H9 (cell line): ENCODE measurements around the gene IRF4. TPM values are rescaled to one million over a fixed set of nuclear protein-coding genes. Genes with fewer than 3 reads are reported as not detected.

Experiments used
- DNase-seq: peaks from one replicate; pipeline ENCODE4 v3.0.0-alpha.2; 2017
- H2AFZ ChIP-seq: one replicate; pipeline ENCODE4 v1.6.1; 2013; ENCODE audit warnings: mild to moderate bottlenecking, low read length, control low read depth, moderate library complexity
- H2AK5ac ChIP-seq: 2 replicates; pipeline ENCODE4 v1.6.1; 2013; ENCODE audit warnings: low read length, control low read depth, mixed read lengths; ENCODE audit not compliant: insufficient read length
- H2BK120ac ChIP-seq: one replicate; pipeline ENCODE4 v1.6.1; 2013; ENCODE audit warnings: low read depth, mild to moderate bottlenecking, low read length, control low read depth, inconsistent platforms; ENCODE audit not compliant: poor library complexity, severe bottlenecking
- H2BK12ac ChIP-seq: 2 replicates; pipeline ENCODE4 v1.6.1; 2013; ENCODE audit warnings: low read length, control low read depth, mixed read lengths, low read depth; ENCODE audit not compliant: insufficient read length
- H2BK15ac ChIP-seq: 2 replicates; pipeline ENCODE4 v1.6.1; 2013; ENCODE audit warnings: low read depth, low read length, control low read depth
- H2BK20ac ChIP-seq: one replicate; pipeline ENCODE4 v1.6.1; 2013; ENCODE audit warnings: low read depth, mild to moderate bottlenecking, low read length, control low read depth, inconsistent platforms; ENCODE audit not compliant: poor library complexity, severe bottlenecking
- H2BK5ac ChIP-seq: 2 replicates; pipeline ENCODE4 v1.6.1; 2013; ENCODE audit warnings: low read length, control low read depth, mixed read lengths; ENCODE audit not compliant: insufficient read length
- H3K14ac ChIP-seq: 2 replicates; pipeline ENCODE4 v1.6.1; 2013; ENCODE audit warnings: low read length, control low read depth; ENCODE audit not compliant: insufficient read depth
- H3K18ac ChIP-seq: 2 replicates; pipeline ENCODE4 v1.6.1; 2013; ENCODE audit warnings: low read depth, mild to moderate bottlenecking, mixed read lengths, low read length, control low read depth; ENCODE audit not compliant: insufficient read length
- H3K23ac ChIP-seq: 2 replicates; pipeline ENCODE4 v1.6.1; 2013; ENCODE audit warnings: low read length, control low read depth, mixed read lengths, low read depth; ENCODE audit not compliant: insufficient read length
- H3K23me2 ChIP-seq: 2 replicates; pipeline ENCODE4 v1.6.1; 2013; ENCODE audit warnings: low read depth, mild to moderate bottlenecking, mixed read lengths, low read length, control low read depth; ENCODE audit not compliant: insufficient read length, poor library complexity, severe bottlenecking
- H3K27ac ChIP-seq: 2 replicates; pipeline ENCODE4 v1.5.1; 2013; ENCODE audit warnings: low read length, control low read depth, mixed read lengths, low read depth; ENCODE audit not compliant: insufficient read length
- H3K27me3 ChIP-seq: 2 replicates; pipeline ENCODE4 v1.6.1; 2013; ENCODE audit warnings: low read length, control low read depth, inconsistent platforms; ENCODE audit not compliant: insufficient read depth
- H3K4ac ChIP-seq: 2 replicates; pipeline ENCODE4 v1.6.1; 2013; ENCODE audit warnings: low read depth, mild to moderate bottlenecking, control low read depth, inconsistent platforms, low read length, moderate library complexity
- H3K4me1 ChIP-seq: 2 replicates; pipeline ENCODE4 v1.6.1; 2013; ENCODE audit warnings: low read length, control low read depth, inconsistent platforms; ENCODE audit not compliant: insufficient read depth
- H3K4me2 ChIP-seq: 2 replicates; pipeline ENCODE4 v1.6.1; 2013; ENCODE audit warnings: low read length, control low read depth, mixed read lengths; ENCODE audit not compliant: insufficient read length, insufficient read depth
- H3K56ac ChIP-seq: 2 replicates; pipeline ENCODE4 v1.6.1; 2013; ENCODE audit warnings: low read depth, mild to moderate bottlenecking, mixed read lengths, low read length, control low read depth; ENCODE audit not compliant: insufficient read length
- H3K79me1 ChIP-seq: 2 replicates; pipeline ENCODE4 v1.6.1; 2013; ENCODE audit warnings: low read depth, mild to moderate bottlenecking, moderate library complexity, low read length, control low read depth, inconsistent platforms; ENCODE audit not compliant: insufficient read depth, poor library complexity, severe bottlenecking
- H3K79me2 ChIP-seq: 2 replicates; pipeline ENCODE4 v1.6.1; 2013; ENCODE audit warnings: low read length, control low read depth, inconsistent platforms; ENCODE audit not compliant: insufficient read depth
- H3K9ac ChIP-seq: 2 replicates; pipeline ENCODE4 v1.6.1; 2013; ENCODE audit warnings: low read length, control low read depth, mixed read lengths; ENCODE audit not compliant: insufficient read length; ENCODE audit errors: extremely low read depth
- H3K9me3 ChIP-seq: one replicate; pipeline ENCODE4 v1.6.1; 2013; ENCODE audit warnings: low read depth, low read length, inconsistent platforms; ENCODE audit not compliant: control insufficient read depth
- H3T11ph ChIP-seq: one replicate; pipeline ENCODE4 v1.6.1; 2013; ENCODE audit warnings: mild to moderate bottlenecking, low read length, control low read depth, inconsistent platforms
- H4K20me1 ChIP-seq: one replicate; pipeline ENCODE4 v1.6.1; 2013; ENCODE audit not compliant: control insufficient read depth, insufficient read length, insufficient read depth
- H4K5ac ChIP-seq: 2 replicates; pipeline ENCODE4 v1.6.1; 2013; ENCODE audit warnings: low read depth, mild to moderate bottlenecking, mixed read lengths, low read length, control low read depth; ENCODE audit not compliant: insufficient read length
- H4K8ac ChIP-seq: replicated peaks from 2 replicates; pipeline ENCODE4 v1.6.1; 2013; ENCODE audit warnings: low read length, control low read depth, mixed read lengths, low read depth; ENCODE audit not compliant: insufficient read length
- H4K91ac ChIP-seq: 2 replicates; pipeline ENCODE4 v1.6.1; 2013; ENCODE audit warnings: low read depth, mild to moderate bottlenecking, moderate library complexity, mixed read lengths, low read length, control low read depth; ENCODE audit not compliant: insufficient read length
- H3K27ac Mint-ChIP-seq, 3 experiments: 2 replicates in 2 of 3; 3 replicates in 1 of 3; pipeline ENCODE4 v1.8.0; 2020 to 2021; ENCODE audit warnings: mixed read lengths in 3 of 3, mild to moderate bottlenecking in 1 of 3, moderate library complexity in 1 of 3
- H3K27me3 Mint-ChIP-seq: 2 replicates; pipeline ENCODE4 v1.8.0; 2021; ENCODE audit warnings: low read depth, mild to moderate bottlenecking, moderate library complexity, mixed read lengths
- H3K36me3 Mint-ChIP-seq, 3 experiments: 2 replicates in 2 of 3; 3 replicates in 1 of 3; pipeline ENCODE4 v1.8.0; 2020 to 2021; ENCODE audit warnings: low read depth in 3 of 3, mixed read lengths in 3 of 3; ENCODE audit not compliant: insufficient read depth in 1 of 3
- H3K4me1 Mint-ChIP-seq, 2 experiments: 2 replicates each; pipeline ENCODE4 v1.8.0; 2020; ENCODE audit warnings: mixed read lengths in 2 of 2
- H3K4me3 Mint-ChIP-seq, 2 experiments: 2 replicates in 1 of 2; 3 replicates in 1 of 2; pipeline ENCODE4 v1.8.0; 2020 to 2021; ENCODE audit warnings: mild to moderate bottlenecking in 2 of 2, mixed read lengths in 2 of 2, moderate library complexity in 1 of 2
- H3K9me3 Mint-ChIP-seq, 2 experiments: 2 replicates in 1 of 2; 3 replicates in 1 of 2; pipeline ENCODE4 v1.8.0; 2020; ENCODE audit warnings: mild to moderate bottlenecking in 2 of 2, mixed read lengths in 2 of 2, moderate library complexity in 1 of 2
- CTCF ChIP-seq: fragments of 200-600 bp; sonication (generic); conservative IDR thresholded peaks from 3 replicates; pipeline ENCODE4 v1.8.0; 2021; ENCODE audit warnings: antibody characterized with exemption, mild to moderate bottlenecking
- WGBS: extraction: QIAGEN DNeasy Blood & Tissue Kit; methylation state at CpG from one replicate; pipeline ENCODE4 v1.1.7; 2013; ENCODE audit warnings: missing lambda C conversion rate, low lambda C conversion rate, mixed read lengths; ENCODE audit not compliant: insufficient read length; ENCODE audit errors: extremely low coverage; 5-methylcytosine and 5-hydroxymethylcytosine counted together
- total RNA-seq: library from RNA; stranded (reverse); gene quantifications from 2 replicates; pipeline ENCODE4 v1.2.1, GENCODE V29; 2021

The IRF4 gene
- total RNA-seq, 1 experiment from 2014 or later = 0.31 TPM

GRCh38 chr6:364609-365540, 26.7 kb upstream of the IRF4 start:
- H3K56ac ChIP-seq = no peak overlapping the region
- no peaks in the 10 kb centered on the region for H3K4me1 Mint-ChIP-seq
- H3K9ac ChIP-seq = no peak overlapping the region
- no peak overlapping the region for H3T11ph ChIP-seq
- no peak overlapping the region for H2AK5ac ChIP-seq
- H3K9me3 ChIP-seq = peaks cover 81% of the 10 kb centered on the region
- peaks cover 96% of the 10 kb centered on the region in 2 experiments for H3K9me3 Mint-ChIP-seq
- H3K79me1 ChIP-seq = no peaks in the 10 kb centered on the region
- no CpG with 5 or more reads among the region's 11 CpGs for WGBS
- H3K4ac ChIP-seq = no peak overlapping the region
- H3K27ac Mint-ChIP-seq = no peak overlapping the region
- no peak overlapping the region for H2BK5ac ChIP-seq
- no peak overlapping the region for H3K27ac ChIP-seq
- no peak overlapping the region for H4K5ac ChIP-seq
- no peaks in the 10 kb centered on the region for H3K23me2 ChIP-seq
- no peak overlapping the region for H4K91ac ChIP-seq
- no peak overlapping the region for H2AFZ ChIP-seq
- no peak overlapping the region for H4K8ac ChIP-seq
- no peak for DNase-seq
- H2BK20ac ChIP-seq = no peak overlapping the region
- H3K36me3 Mint-ChIP-seq = peaks cover 20 to 35% (median 32%) of the 10 kb centered on the region in 3 experiments
- H2BK12ac ChIP-seq = no peak overlapping the region
- no peak overlapping the region for H2BK15ac ChIP-seq
- H3K4me2 ChIP-seq = no peak overlapping the region
- H3K4me3 Mint-ChIP-seq = no peak overlapping the region
- no peak for TF ChIP-seq CTCF
- no peak overlapping the region for H2BK120ac ChIP-seq
- H3K23ac ChIP-seq = no peak overlapping the region
- H3K4me1 ChIP-seq = no peaks in the 10 kb centered on the region
- no peaks in the 10 kb centered on the region for H3K27me3 ChIP-seq
- no peaks in the 10 kb centered on the region for H4K20me1 ChIP-seq
- no peaks in the 10 kb centered on the region for H3K79me2 ChIP-seq
- peaks cover 25% of the 10 kb centered on the region for H3K27me3 Mint-ChIP-seq
- H3K14ac ChIP-seq = no peak overlapping the region
- H3K18ac ChIP-seq = no peak overlapping the region
